K562 (cell line): ENCODE data around the gene CAMK2G. TPM values are rescaled to one million over a fixed set of nuclear protein-coding genes. Genes with fewer than 3 reads are reported as not detected.
A peak's percentile ranks its signal among the peaks of the same experiment; 100 is the strongest.

ENCODE experiments used
- DIDO1 ChIP-seq: fragments of 450-650 bp; IDR thresholded peaks from 2 replicates; pipeline ENCODE4 v1.6.1; 2016; ENCODE audit warnings: low read depth, missing biosample characterization, missing genetic modification characterization
- EP400 ChIP-seq: fragments of 450-650 bp; IDR thresholded peaks from 2 replicates; pipeline ENCODE4 v1.6.1; 2017; ENCODE audit warnings: antibody characterized with exemption, mild to moderate bottlenecking, moderate library complexity
- FUS ChIP-seq: fragments of 200-400 bp; formaldehyde crosslinking; optimal IDR thresholded peaks from 2 replicates; pipeline ENCODE3; 2017; ENCODE audit warnings: low read depth, low read length
- HMBOX1 ChIP-seq: sonication (generic); IDR thresholded peaks from 2 replicates; pipeline ENCODE4 v1.6.1; 2016
- HNRNPK ChIP-seq: fragments of 200-400 bp; formaldehyde crosslinking; IDR thresholded peaks from one replicate; pipeline ENCODE4 v1.6.1; 2018; ENCODE audit warnings: mild to moderate bottlenecking, low read depth, low read length; ENCODE audit not compliant: poor library complexity, severe bottlenecking
- KAT7 ChIP-seq: sonication (generic); formaldehyde crosslinking; IDR thresholded peaks from 2 replicates; pipeline ENCODE4 v1.8.0; 2022; ENCODE audit warnings: missing genetic modification reagents, mild to moderate bottlenecking, borderline replicate concordance
- KDM2B ChIP-seq: fragments of 250-450 bp; sonication (Bioruptor Pico); IDR thresholded peaks from 2 replicates; pipeline ENCODE4 v1.8.0; 2021; ENCODE audit warnings: mild to moderate bottlenecking, moderate library complexity
- PHF8 ChIP-seq: fragments of 200-600 bp; sonication (generic); IDR thresholded peaks from 2 replicates; pipeline ENCODE4 v1.6.1; 2012; ENCODE audit warnings: mixed run types, mild to moderate bottlenecking, inconsistent platforms, low read length, moderate library complexity, borderline replicate concordance
- POLR2AphosphoS5 ChIP-seq: IDR thresholded peaks from 2 replicates; pipeline ENCODE4 v1.6.1; 2011; ENCODE audit warnings: mild to moderate bottlenecking, low read depth, low read length, moderate library complexity; ENCODE audit not compliant: control insufficient read depth, insufficient read depth
- RBM34 ChIP-seq: fragments of 200-400 bp; formaldehyde crosslinking; IDR thresholded peaks from 2 replicates; pipeline ENCODE4 v1.6.1; 2018; ENCODE audit warnings: low read length, borderline replicate concordance; ENCODE audit not compliant: insufficient read depth
- TSC22D4 ChIP-seq: fragments of 450-650 bp; IDR thresholded peaks from 2 replicates; pipeline ENCODE4 v1.6.1; 2016; ENCODE audit warnings: missing genetic modification characterization, missing biosample characterization, control low read depth
- YBX1 ChIP-seq: fragments of 450-650 bp; IDR thresholded peaks from 2 replicates; pipeline ENCODE4 v1.7.1; 2016; ENCODE audit warnings: mild to moderate bottlenecking
- ZNF175 ChIP-seq: fragments of 200-800 bp; sonication (Bioruptor generic); IDR thresholded peaks from 2 replicates; pipeline ENCODE4 v1.6.1; 2016; ENCODE audit warnings: low read depth, mild to moderate bottlenecking, missing genetic modification characterization, missing compliant biosample characterization
- ZNF197 ChIP-seq: fragments of 200-800 bp; sonication (Bioruptor generic); IDR thresholded peaks from 2 replicates; pipeline ENCODE4 v1.6.1; 2016; ENCODE audit warnings: low read depth, missing genetic modification characterization, missing compliant biosample characterization
- ZNF3 ChIP-seq: fragments of 250-450 bp; sonication (Bioruptor Pico); IDR thresholded peaks from 2 replicates; pipeline ENCODE4 v1.5.0; 2021; ENCODE audit warnings: mild to moderate bottlenecking, moderate library complexity
- polyA plus RNA-seq, 8 experiments: library from polyadenylated mRNA; depleted of rRNA in 4 of 8; stranded (reverse) in 5 of 8; unstranded in 3 of 8; fragments of >200 nt; fragmentation: Nextera tagmentation in 2 of 8; fragmentation: Illumina TruSeq in 1 of 8; extraction: Ambion mirVana in 2 of 8; extraction: Trizol in 1 of 8; gene quantifications; 2 replicates each; pipeline versions ENCODE4 v1.2.1 to v1.2.3, GENCODE V29; 2011 to 2014; ENCODE audit warnings: inconsistent platforms in 1 of 8, missing spikeins in 1 of 8
- total RNA-seq, 7 experiments: library from RNA; depleted of rRNA in 6 of 7; stranded (reverse); fragments of >200 nt in 6 of 7; fragmentation: Illumina TruSeq in 2 of 7; extraction: Trizol in 2 of 7; gene quantifications; 2 replicates each; pipeline versions ENCODE4 v1.2.1 to v1.2.3, GENCODE V29; 2011 to 2021; ENCODE audit warnings: low replicate concordance in 1 of 7
- TF ChIP-seq, protein P1 (sequence below): sonication (generic); formaldehyde crosslinking; IDR thresholded peaks from 2 replicates; pipeline ENCODE4 v1.8.1; 2023; ENCODE audit warnings: mild to moderate bottlenecking, missing genetic modification reagents
- TF ChIP-seq, protein P2 (sequence below): IDR thresholded peaks from 2 replicates; pipeline ENCODE4 v1.6.1; 2011; ENCODE audit warnings: borderline replicate concordance, low read depth, mild to moderate bottlenecking, moderate library complexity, low read length; ENCODE audit not compliant: insufficient read depth, poor library complexity, severe bottlenecking
- TF ChIP-seq, protein P3 (sequence below): fragments of 450-650 bp; IDR thresholded peaks from 2 replicates; pipeline ENCODE4 v1.6.1; 2016; ENCODE audit warnings: low read depth, mild to moderate bottlenecking, moderate library complexity
- TF ChIP-seq, protein P4 (sequence below), 2 experiments: fragments of 250-450 bp in 1 of 2; fragments of 450-650 bp in 1 of 2; sonication (Bioruptor Pico) in 1 of 2; IDR thresholded peaks; 2 replicates each; pipeline versions ENCODE4 v1.6.1 to v1.8.0; 2016 to 2021; ENCODE audit warnings: mild to moderate bottlenecking in 2 of 2, moderate library complexity in 2 of 2, missing compliant biosample characterization in 1 of 2, missing genetic modification characterization in 1 of 2

Gene CAMK2G
- total and polyA plus RNA-seq, 9 of the 15 experiments (the other 6 are each of a cell fraction or from before 2014, with no cell fraction given), result 9.0 to 37.9 (median 32.6) TPM

GRCh38 chr10:73772281-73773151 lies 101.8 kb downstream of the CAMK2G start (continued):
- TF ChIP-seq POLR2AphosphoS5 (peak; percentile 58), FUS (peak; percentile 86), ZNF197 (CRISPR knock-in tag) (no peak), RBM34 (peak; percentile 89; the same call in 1 of the 2 replicates), YBX1 (no peak), EP400 (peak; percentile 95), KDM2B (peak; percentile 25), HMBOX1 (no peak), TSC22D4 (tag) (no peak), PHF8 (peak; percentile 77; the same call in 1 of the 2 replicates), KAT7 (peak; percentile 5; the same call in 1 of the 2 replicates), DIDO1 (tag) (peak; percentile 66; the same call in 1 of the 2 replicates), ZNF175 (CRISPR knock-in tag) (no peak; the same call in 1 of the 2 replicates), HNRNPK (peak; percentile 77), ZNF3 (CRISPR knock-in tag) (no peak)
- TF ChIP-seq, protein P1, sequence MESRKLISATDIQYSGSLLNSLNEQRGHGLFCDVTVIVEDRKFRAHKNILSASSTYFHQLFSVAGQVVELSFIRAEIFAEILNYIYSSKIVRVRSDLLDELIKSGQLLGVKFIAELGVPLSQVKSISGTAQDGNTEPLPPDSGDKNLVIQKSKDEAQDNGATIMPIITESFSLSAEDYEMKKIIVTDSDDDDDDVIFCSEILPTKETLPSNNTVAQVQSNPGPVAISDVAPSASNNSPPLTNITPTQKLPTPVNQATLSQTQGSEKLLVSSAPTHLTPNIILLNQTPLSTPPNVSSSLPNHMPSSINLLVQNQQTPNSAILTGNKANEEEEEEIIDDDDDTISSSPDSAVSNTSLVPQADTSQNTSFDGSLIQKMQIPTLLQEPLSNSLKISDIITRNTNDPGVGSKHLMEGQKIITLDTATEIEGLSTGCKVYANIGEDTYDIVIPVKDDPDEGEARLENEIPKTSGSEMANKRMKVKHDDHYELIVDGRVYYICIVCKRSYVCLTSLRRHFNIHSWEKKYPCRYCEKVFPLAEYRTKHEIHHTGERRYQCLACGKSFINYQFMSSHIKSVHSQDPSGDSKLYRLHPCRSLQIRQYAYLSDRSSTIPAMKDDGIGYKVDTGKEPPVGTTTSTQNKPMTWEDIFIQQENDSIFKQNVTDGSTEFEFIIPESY (CRISPR knock-in tag), result peak; percentile 39; the same call in 1 of the 2 replicates
- TF ChIP-seq, protein P2, sequence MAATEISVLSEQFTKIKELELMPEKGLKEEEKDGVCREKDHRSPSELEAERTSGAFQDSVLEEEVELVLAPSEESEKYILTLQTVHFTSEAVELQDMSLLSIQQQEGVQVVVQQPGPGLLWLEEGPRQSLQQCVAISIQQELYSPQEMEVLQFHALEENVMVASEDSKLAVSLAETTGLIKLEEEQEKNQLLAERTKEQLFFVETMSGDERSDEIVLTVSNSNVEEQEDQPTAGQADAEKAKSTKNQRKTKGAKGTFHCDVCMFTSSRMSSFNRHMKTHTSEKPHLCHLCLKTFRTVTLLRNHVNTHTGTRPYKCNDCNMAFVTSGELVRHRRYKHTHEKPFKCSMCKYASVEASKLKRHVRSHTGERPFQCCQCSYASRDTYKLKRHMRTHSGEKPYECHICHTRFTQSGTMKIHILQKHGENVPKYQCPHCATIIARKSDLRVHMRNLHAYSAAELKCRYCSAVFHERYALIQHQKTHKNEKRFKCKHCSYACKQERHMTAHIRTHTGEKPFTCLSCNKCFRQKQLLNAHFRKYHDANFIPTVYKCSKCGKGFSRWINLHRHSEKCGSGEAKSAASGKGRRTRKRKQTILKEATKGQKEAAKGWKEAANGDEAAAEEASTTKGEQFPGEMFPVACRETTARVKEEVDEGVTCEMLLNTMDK, result peak; percentile 27
- TF ChIP-seq, protein P3, sequence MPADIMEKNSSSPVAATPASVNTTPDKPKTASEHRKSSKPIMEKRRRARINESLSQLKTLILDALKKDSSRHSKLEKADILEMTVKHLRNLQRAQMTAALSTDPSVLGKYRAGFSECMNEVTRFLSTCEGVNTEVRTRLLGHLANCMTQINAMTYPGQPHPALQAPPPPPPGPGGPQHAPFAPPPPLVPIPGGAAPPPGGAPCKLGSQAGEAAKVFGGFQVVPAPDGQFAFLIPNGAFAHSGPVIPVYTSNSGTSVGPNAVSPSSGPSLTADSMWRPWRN, result no peak
- TF ChIP-seq, protein P4, sequence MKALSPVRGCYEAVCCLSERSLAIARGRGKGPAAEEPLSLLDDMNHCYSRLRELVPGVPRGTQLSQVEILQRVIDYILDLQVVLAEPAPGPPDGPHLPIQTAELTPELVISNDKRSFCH (CRISPR knock-in tag; IDR thresholded peaks at IDR 0.05), result no peak
- TF ChIP-seq, protein P4 (tag; IDR thresholded peaks at IDR 0.05), result peak; percentile 90; the same call in 1 of the 2 replicates
